GM12874 (cell line): ENCODE results near the gene ELOVL6.

Source experiments
- CTCF ChIP-seq: IDR thresholded peaks from 2 replicates; pipeline ENCODE4 v1.5.1; 2011; ENCODE audit warnings: low read depth, mild to moderate bottlenecking, control low read depth, low read length, moderate library complexity; ENCODE audit not compliant: insufficient read depth

Gene ELOVL6

DNA sequence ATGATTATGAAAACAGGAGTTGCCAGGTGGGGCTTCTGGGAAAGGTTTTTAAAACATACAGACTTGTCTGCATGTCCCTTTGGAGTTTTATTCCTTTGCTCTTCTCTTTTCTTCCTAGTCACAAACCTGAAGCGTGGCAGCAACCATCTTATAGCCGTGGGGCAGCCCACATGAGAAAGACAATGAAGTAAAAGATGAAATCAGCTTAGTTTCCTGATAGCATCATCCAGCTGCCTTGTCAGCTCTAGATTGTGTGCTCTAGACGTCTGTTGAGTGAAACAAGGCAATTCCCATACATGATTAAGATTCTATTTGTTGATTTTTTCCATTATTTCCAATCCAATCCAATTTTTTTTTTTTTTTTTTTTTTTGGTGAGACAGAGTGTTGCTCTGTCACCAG, 68.9 kb downstream of the ELOVL6 start:
- TF ChIP-seq CTCF, result no peak

- no peak for TF ChIP-seq CTCF
Observed at GRCh38 chr4:110128472-110128919, 69.9 kb downstream of the ELOVL6 start.

GRCh38 chr4:110128029-110128428, 70.4 kb downstream of the ELOVL6 start:
- TF ChIP-seq CTCF, result no peak

DNA sequence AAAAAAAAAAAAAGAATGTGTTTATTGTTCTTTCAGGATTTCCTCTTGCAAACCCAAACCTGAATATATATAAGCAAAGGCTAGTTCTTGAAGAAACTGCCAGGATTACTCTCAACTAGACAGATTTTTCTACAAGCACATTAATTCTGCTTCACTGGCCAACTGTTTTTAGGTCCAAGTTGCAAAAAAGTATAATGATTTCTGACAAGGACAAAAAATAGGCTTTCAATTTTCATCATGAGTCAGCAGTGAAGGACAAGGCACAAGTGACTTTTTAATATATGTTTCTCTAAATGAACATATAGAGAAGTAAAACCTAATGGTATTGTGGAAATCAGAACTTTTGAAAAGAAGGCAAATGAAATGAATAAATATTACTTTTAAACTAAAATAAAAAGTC, 73.7 kb downstream of the ELOVL6 start:
- TF ChIP-seq CTCF, result no peak

DNA sequence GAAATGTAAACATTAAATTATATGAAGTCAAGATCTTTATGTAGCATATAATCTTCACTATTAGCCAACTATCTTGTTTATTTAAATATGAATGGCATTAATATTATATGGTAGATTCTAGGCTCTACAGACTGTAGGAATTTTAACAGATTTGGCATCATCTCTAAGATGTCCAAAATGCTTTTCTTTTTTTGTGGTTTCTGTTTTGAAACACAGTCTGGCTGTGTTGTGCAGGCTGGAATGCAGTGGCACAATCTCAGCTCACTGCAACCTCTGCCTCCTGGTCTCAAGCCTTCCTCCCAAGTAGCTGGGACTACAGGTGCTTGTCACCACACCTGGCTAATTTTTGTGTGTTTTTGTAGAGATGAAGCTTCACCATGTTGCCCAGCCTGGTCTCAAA, 76.2 kb downstream of the ELOVL6 start:
- no peak for TF ChIP-seq CTCF

GRCh38 chr4:110120506-110120905, 77.9 kb downstream of the ELOVL6 start:
- TF ChIP-seq CTCF, result no peak

DNA sequence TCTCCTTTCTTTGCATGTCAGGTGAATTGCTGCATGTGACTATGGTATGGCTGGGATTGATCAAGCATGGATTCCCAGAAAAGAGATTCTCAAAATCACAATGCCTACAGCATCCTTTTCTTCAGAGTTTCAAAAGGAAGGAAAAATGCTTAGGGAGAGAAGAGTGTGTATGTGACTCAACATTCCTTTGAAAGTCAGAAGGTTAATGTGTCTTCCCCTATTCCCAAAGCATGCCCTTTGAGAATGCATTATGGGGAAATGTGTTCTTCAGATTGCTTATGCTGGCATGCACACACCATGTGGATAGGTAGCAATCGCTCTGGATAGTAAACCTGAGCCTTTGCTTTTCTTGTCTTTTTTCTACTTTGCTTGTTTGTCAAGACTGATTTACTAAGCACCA, 78.5 kb downstream of the ELOVL6 start:
- TF ChIP-seq CTCF, result no peak

- TF ChIP-seq CTCF, result no peak
Observed at GRCh38 chr4:110119337-110119736, 79.1 kb downstream of the ELOVL6 start.
